IPS-18c (cell line): Measurements from ENCODE around the gene LATS2.
"Not testable (repeated sequence)": the region's sequence is repeated elsewhere in the genome, so short reads cannot be mapped to it uniquely, and the experiment has no call there.

Source experiments
- H3K4me3 ChIP-seq: 2 replicates; pipeline ENCODE4 v1.7.0; 2013; ENCODE audit warnings: low read depth, mild to moderate bottlenecking, low read length, moderate library complexity; ENCODE audit not compliant: insufficient read depth
- H3K9me3 ChIP-seq: one replicate; pipeline ENCODE4 v1.6.1; 2013; ENCODE audit warnings: mild to moderate bottlenecking, low read length, moderate library complexity; ENCODE audit not compliant: control insufficient read depth, insufficient read depth

Gene LATS2

GRCh38 chr13:20967340-20967739 is 94.0 kb downstream of the LATS2 start:
- no peak overlapping the region for H3K4me3 ChIP-seq
- H3K9me3 ChIP-seq: peaks cover 2% of the 10 kb centered on the region

DNA sequence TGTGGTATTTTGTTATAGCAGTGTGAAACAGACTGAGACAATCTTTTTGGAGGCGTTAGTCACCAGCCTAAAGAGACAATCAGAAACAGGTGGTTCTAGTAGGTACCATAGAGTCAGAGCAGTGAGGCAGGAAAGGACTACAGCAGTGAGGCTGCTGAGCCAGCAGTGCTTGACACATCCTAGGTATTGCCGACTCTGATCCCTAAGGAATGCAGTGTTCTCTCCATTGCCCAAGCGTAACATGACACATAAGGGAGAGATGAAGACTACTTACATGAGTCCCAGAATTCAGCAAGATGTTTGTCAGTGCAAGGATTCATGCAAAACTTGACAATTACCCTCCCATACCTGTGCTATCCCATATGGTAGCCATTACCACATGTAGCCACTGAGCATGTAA is 96.5 kb downstream of the LATS2 start:
- no peak overlapping the region for H3K4me3 ChIP-seq
- peaks cover 2% of the 10 kb centered on the region for H3K9me3 ChIP-seq

- not testable (repeated sequence) for H3K4me3 ChIP-seq
Measured at GRCh38 chr13:20961663-20962062, 99.7 kb downstream of the LATS2 start.

GRCh38 chr13:20960663-20961309 is 100.6 kb downstream of the LATS2 start:
- no peak overlapping the region for H3K4me3 ChIP-seq

More at GRCh38 chr13:20961663-20962062, 99.7 kb downstream of the LATS2 start:
- H3K9me3 ChIP-seq: not testable (repeated sequence)

GRCh38 chr13:20957049-20957620 is 104.3 kb downstream of the LATS2 start:
- not testable (repeated sequence) for H3K9me3 ChIP-seq, H3K4me3 ChIP-seq

More at GRCh38 chr13:20960663-20961309, 100.6 kb downstream of the LATS2 start:
- no peaks in the 10 kb centered on the region for H3K9me3 ChIP-seq

DNA sequence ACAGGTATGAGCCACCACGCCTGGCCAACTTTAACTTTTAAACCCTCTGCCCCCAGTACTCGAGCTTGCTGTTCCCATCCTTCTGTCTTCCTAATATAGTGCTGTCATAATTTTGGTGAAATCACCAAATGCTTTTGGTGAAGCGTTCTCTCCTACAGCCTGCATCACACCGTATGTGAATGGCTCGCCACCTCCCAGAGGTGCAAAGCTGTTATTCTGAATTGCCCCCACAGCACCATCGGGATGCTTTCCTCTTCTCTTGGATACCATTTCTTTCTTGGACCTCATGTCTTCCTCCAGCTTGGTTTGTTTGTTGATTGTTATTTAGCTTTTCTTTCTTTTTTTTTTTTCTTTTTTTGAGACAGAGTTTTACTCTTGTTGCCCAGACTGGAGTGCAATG is 105.9 kb downstream of the LATS2 start:
- no peaks in the 10 kb centered on the region for H3K9me3 ChIP-seq
- no peak overlapping the region for H3K4me3 ChIP-seq

- Histone ChIP-seq H3K4me3 (no peak overlapping the region), H3K9me3 (no peaks in the 10 kb centered on the region)
Measured at GRCh38 chr13:20953245-20953931, 108.0 kb downstream of the LATS2 start.

GRCh38 chr13:20952838-20953237 is 108.5 kb downstream of the LATS2 start:
- H3K9me3 ChIP-seq: no peaks in the 10 kb centered on the region
- no peak overlapping the region for H3K4me3 ChIP-seq

DNA sequence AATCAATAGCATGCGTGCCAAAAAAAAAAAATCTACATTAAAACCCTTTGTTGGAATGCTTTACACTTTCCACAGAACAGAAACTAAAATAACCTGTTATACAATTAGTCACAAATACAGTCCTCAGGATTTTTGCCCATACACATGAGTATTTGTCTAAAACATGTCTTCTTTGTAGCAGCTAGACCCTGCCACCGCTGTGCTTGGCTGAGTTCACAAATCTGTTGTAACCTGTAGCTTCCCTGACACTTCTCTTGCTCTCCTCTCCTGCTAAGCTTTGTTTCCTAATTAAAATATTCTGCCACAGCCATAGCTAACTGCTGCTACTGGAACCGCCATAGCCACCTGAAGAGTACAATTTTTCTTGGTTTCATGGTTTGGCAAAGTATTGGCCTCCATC is 113.4 kb downstream of the LATS2 start:
- H3K9me3 ChIP-seq, H3K4me3 ChIP-seq: not testable (repeated sequence)

- H3K4me3 ChIP-seq: peak overlapping the region; percentile 34; the same call in 1 of the 2 replicates
- no peaks in the 10 kb centered on the region for H3K9me3 ChIP-seq
Measured at GRCh38 chr13:20945952-20946383, 115.4 kb downstream of the LATS2 start.

GRCh38 chr13:20942938-20943559 is 118.3 kb downstream of the LATS2 start:
- no peak overlapping the region for H3K4me3 ChIP-seq
- H3K9me3 ChIP-seq: no peaks in the 10 kb centered on the region

GRCh38 chr13:20940511-20940910 is 120.9 kb downstream of the LATS2 start:
- not testable (repeated sequence) for H3K4me3 ChIP-seq

DNA sequence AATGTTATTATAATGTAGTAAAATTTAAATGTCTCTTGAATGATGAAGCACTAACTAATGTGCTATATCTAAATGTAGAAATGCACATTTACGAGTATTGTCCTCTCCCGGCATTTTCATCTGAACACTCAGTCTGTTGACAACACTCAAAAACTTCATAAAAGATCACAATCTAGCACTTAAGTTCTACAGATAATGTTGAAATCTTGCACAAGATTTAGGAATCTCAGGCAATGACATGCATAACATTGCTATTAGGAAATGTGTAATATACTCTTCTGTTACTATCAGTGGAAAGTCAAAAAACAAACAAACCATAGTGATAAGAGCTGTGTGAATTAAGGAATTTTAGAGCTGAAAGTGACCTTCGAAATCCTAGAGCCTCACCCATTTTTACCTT is 121.3 kb downstream of the LATS2 start:
- Histone ChIP-seq H3K9me3 (no peaks in the 10 kb centered on the region), H3K4me3 (no peak overlapping the region)

More at GRCh38 chr13:20940511-20940910, 120.9 kb downstream of the LATS2 start:
- H3K9me3 ChIP-seq: not testable (repeated sequence)

GRCh38 chr13:20939662-20940061 is 121.7 kb downstream of the LATS2 start:
- no peaks in the 10 kb centered on the region for H3K9me3 ChIP-seq
- H3K4me3 ChIP-seq: no peak overlapping the region

GRCh38 chr13:20938302-20938701 is 123.1 kb downstream of the LATS2 start:
- Histone ChIP-seq H3K9me3 (no peaks in the 10 kb centered on the region), H3K4me3 (no peak overlapping the region)

DNA sequence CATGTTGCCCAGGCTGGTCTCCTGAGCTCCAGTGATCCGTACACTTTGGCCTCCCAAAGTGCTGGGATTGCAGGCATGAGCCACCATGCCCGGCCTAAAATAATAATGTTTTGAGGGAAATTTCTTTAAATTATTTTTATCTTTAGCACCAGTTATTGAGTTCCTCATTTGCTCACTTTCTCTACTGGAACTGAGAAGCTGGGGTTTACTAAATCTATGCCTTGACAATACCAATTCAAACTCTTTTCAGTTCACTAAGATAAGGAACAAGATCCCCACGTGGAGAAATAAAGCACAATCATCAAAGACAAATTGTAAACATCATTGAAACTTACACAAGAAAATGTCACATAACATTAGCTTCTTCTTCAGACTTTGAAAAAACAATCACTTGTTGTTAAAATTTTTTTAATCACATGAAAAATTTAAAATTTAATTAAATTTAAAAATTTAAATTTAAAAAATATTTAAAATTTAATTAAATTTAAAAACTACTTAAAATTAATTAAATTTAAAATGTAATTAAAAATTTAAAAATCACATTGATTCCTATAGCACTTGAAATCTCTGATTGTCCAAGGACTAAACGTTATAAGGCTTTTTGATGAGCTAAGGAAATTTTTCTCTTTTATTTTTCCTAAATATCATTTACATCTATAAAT is 133.7 kb downstream of the LATS2 start:
- no peaks in the 10 kb centered on the region for H3K9me3 ChIP-seq

GRCh38 chr13:20925395-20925790 is 136.0 kb downstream of the LATS2 start:
- H3K4me3 ChIP-seq, H3K9me3 ChIP-seq: not testable (repeated sequence)

More for the DNA sequence above, 133.7 kb downstream of the LATS2 start:
- no peak overlapping the region for H3K4me3 ChIP-seq
